GM12878 (cell line): ENCODE data around the gene CDKN2B. TPM values are rescaled to one million over a fixed set of nuclear protein-coding genes. Genes with fewer than 3 reads are reported as not detected.
A peak's percentile ranks its signal among the peaks of the same experiment; 100 is the strongest.

Experiments
- BACH1 ChIP-seq: fragments of 450-650 bp; IDR thresholded peaks from 2 replicates; pipeline ENCODE4 v1.6.1; 2017; ENCODE audit warnings: mild to moderate bottlenecking, borderline replicate concordance
- BCL3 ChIP-seq: IDR thresholded peaks from 2 replicates; pipeline ENCODE4 v1.6.1; 2011; ENCODE audit warnings: borderline replicate concordance, low read depth, mild to moderate bottlenecking, moderate library complexity, low read length; ENCODE audit not compliant: insufficient read depth, poor library complexity, severe bottlenecking
- CHD4 ChIP-seq: fragments of 200-600 bp; sonication (generic); IDR thresholded peaks from 2 replicates; pipeline ENCODE4 v1.6.1; 2016; ENCODE audit warnings: mild to moderate bottlenecking
- CREM ChIP-seq: IDR thresholded peaks from 2 replicates; pipeline ENCODE4 v1.6.1; 2014; ENCODE audit warnings: antibody characterized with exemption, low read depth
- E2F8 ChIP-seq: fragments of 450-650 bp; IDR thresholded peaks from 2 replicates; pipeline ENCODE4 v1.6.1; 2018; ENCODE audit warnings: mild to moderate bottlenecking, low read depth, moderate library complexity; ENCODE audit not compliant: partially characterized antibody
- ESRRA ChIP-seq: IDR thresholded peaks from 2 replicates; pipeline ENCODE4 v1.6.1; 2012; ENCODE audit warnings: mild to moderate bottlenecking, low read length, improper control_type of control experiment
- EZH2 ChIP-seq: IDR thresholded peaks from 2 replicates; pipeline ENCODE4 v1.6.1; 2012; ENCODE audit warnings: low read depth, mild to moderate bottlenecking, control low read depth, inconsistent platforms, low read length, borderline replicate concordance; ENCODE audit not compliant: control insufficient read depth
- FOXM1 ChIP-seq: IDR thresholded peaks from 2 replicates; pipeline ENCODE4 v1.6.1; 2012; ENCODE audit warnings: low read depth, mild to moderate bottlenecking, inconsistent platforms, low read length, moderate library complexity
- HDGF ChIP-seq: fragments of 450-650 bp; IDR thresholded peaks from 2 replicates; pipeline ENCODE4 v1.6.1; 2016; ENCODE audit warnings: antibody characterized with exemption
- IKZF1 ChIP-seq: fragments of 450-650 bp; conservative IDR thresholded peaks from 2 replicates; pipeline ENCODE4 v1.6.1; 2017; ENCODE audit warnings: antibody characterized with exemption, mild to moderate bottlenecking
- IKZF2 ChIP-seq, 2 experiments: fragments of 450-650 bp; IDR thresholded peaks; 2 replicates each; pipeline ENCODE4 v1.6.1; 2017; ENCODE audit warnings: mild to moderate bottlenecking in 2 of 2, moderate library complexity in 2 of 2
- MEF2B ChIP-seq: fragments of 450-650 bp; IDR thresholded peaks from 2 replicates; pipeline ENCODE4 v1.6.1; 2018; ENCODE audit warnings: mild to moderate bottlenecking, moderate library complexity; ENCODE audit not compliant: partially characterized antibody, poor library complexity, severe bottlenecking
- MXI1 ChIP-seq: fragments of 150-350 bp; IDR thresholded peaks from 2 replicates; pipeline ENCODE4 v1.6.1; 2011; ENCODE audit warnings: low read depth, mild to moderate bottlenecking, inconsistent platforms, low read length, improper control_type of control experiment
- NFYA ChIP-seq: IDR thresholded peaks from 2 replicates; pipeline ENCODE4 v1.6.1; 2011; ENCODE audit warnings: low read depth, mild to moderate bottlenecking, low read length, improper control_type of control experiment, borderline replicate concordance
- NRF1 ChIP-seq: conservative IDR thresholded peaks from 2 replicates; pipeline ENCODE4 v1.6.1; 2011; ENCODE audit warnings: mild to moderate bottlenecking, low read depth, low read length, improper control_type of control experiment
- RAD21 ChIP-seq: IDR thresholded peaks from 2 replicates; pipeline ENCODE4 v1.6.1; 2011; ENCODE audit warnings: mild to moderate bottlenecking, low read depth, low read length, moderate library complexity; ENCODE audit not compliant: insufficient read depth
- RFX5 ChIP-seq: IDR thresholded peaks from 2 replicates; pipeline ENCODE4 v1.6.1; 2011; ENCODE audit warnings: low read depth, low read length, improper control_type of control experiment
- TARDBP ChIP-seq: IDR thresholded peaks from 2 replicates; pipeline ENCODE4 v1.6.1; 2016; ENCODE audit warnings: borderline replicate concordance
- TCF3 ChIP-seq: IDR thresholded peaks from 2 replicates; pipeline ENCODE4 v1.6.1; 2012; ENCODE audit warnings: low read depth, mild to moderate bottlenecking, low read length, borderline replicate concordance; ENCODE audit not compliant: insufficient read depth
- USF2 ChIP-seq: IDR thresholded peaks from 2 replicates; pipeline ENCODE4 v1.6.1; 2011; ENCODE audit warnings: low read depth, low read length, improper control_type of control experiment, borderline replicate concordance
- ZNF687 ChIP-seq: fragments of 450-650 bp; IDR thresholded peaks from 2 replicates; pipeline ENCODE4 v1.6.1; 2017; ENCODE audit warnings: mild to moderate bottlenecking, moderate library complexity
- ZSCAN29 ChIP-seq: fragments of 450-650 bp; IDR thresholded peaks from 2 replicates; pipeline ENCODE4 v1.6.1; 2017; ENCODE audit warnings: mild to moderate bottlenecking, moderate library complexity
- polyA plus RNA-seq, 11 experiments: library from polyadenylated mRNA; depleted of rRNA in 4 of 11; unstranded in 6 of 11; stranded (reverse) in 5 of 11; fragments of >200 nt; fragmentation: Nextera tagmentation in 4 of 11; fragmentation: Illumina TruSeq in 1 of 11; extraction: Ambion mirVana in 4 of 11; extraction: Trizol in 1 of 11; gene quantifications; 1 replicate in 1 of 11; 2 replicates in 10 of 11; pipeline versions ENCODE4 v1.2.1 to v1.2.3, GENCODE V29; 2011 to 2016; ENCODE audit warnings: inconsistent platforms in 2 of 11, missing spikeins in 2 of 11, low read depth in 1 of 11
- total RNA-seq, 4 experiments: library from RNA; depleted of rRNA in 3 of 4; stranded (reverse); fragments of >200 nt in 3 of 4; fragmentation: Illumina TruSeq in 1 of 4; extraction: Trizol in 1 of 4; gene quantifications; 2 replicates each; pipeline versions ENCODE4 v1.2.1 to v1.2.3, GENCODE V29; 2013 to 2021

CDKN2B gene
- total and polyA plus RNA-seq, 10 of the 15 experiments (the other 5 are each of a cell fraction or from before 2014, with no cell fraction given) = 0.03 to 0.47 (median 0.08) TPM; not detected in 1

- TF ChIP-seq CREM (peak; percentile 90), NFYA (no peak), TCF3 (peak; percentile 62; the same call in 1 of the 2 replicates), ESRRA (no peak), E2F8 (no peak), BACH1 (no peak), TARDBP (no peak), RFX5 (no peak), IKZF2 (IDR thresholded peaks at IDR 0.05) (peak; percentile 62 to 64; a peak in 3 of 4 replicates), RAD21 (no peak), ZSCAN29 (no peak), IKZF1 (no peak; the same call in none of the 2 replicates), CHD4 (no peak), HDGF (peak; percentile 90), MEF2B (peak; percentile 7), FOXM1 (no peak; the same call in 1 of the 2 replicates), EZH2 (no peak), USF2 (no peak), ZNF687 (no peak), NRF1 (no peak), BCL3 (no peak), MXI1 (peak; percentile 94)
Measured at GRCh38 chr9:21995006-21995665, 14.0 kb downstream of the CDKN2B start (continued).
